Skeletal muscle satellite cell (primary cell): ENCODE results near the gene TUBB1.

Source experiments
- H3K27me3 ChIP-seq: 2 replicates; pipeline ENCODE4 v1.7.0; 2013; ENCODE audit warnings: low read length; ENCODE audit not compliant: control insufficient read depth, insufficient read depth
- H3K36me3 ChIP-seq: 2 replicates; pipeline ENCODE4 v1.7.0; 2013; ENCODE audit warnings: mild to moderate bottlenecking, control low read depth, low read length; ENCODE audit not compliant: insufficient read depth
- H3K4me1 ChIP-seq: 2 replicates; pipeline ENCODE4 v1.7.0; 2013; ENCODE audit warnings: low read length; ENCODE audit not compliant: control insufficient read depth, insufficient read depth
- H3K4me2 ChIP-seq: 2 replicates; pipeline ENCODE4 v1.7.0; 2013; ENCODE audit warnings: mild to moderate bottlenecking, low read length
- H3K4me3 ChIP-seq: 2 replicates; pipeline ENCODE4 v1.7.0; 2013; ENCODE audit warnings: low read length
- H3K9ac ChIP-seq: 2 replicates; pipeline ENCODE4 v1.7.0; 2013; ENCODE audit warnings: mild to moderate bottlenecking, low read depth, low read length, moderate library complexity
- H3K9me3 ChIP-seq: replicated peaks from 2 replicates; pipeline ENCODE4 v1.7.0; 2013; ENCODE audit warnings: mild to moderate bottlenecking, control low read depth, low read length

Gene TUBB1

GRCh38 chr20:59001068-59001448 is 18.2 kb upstream of the TUBB1 start:
- Histone ChIP-seq H3K27me3 (no peaks in the 10 kb centered on the region), H3K4me3 (no peak overlapping the region), H3K36me3 (peaks cover 43% of the 10 kb centered on the region), H3K9ac (no peak overlapping the region), H3K9me3 (no peaks in the 10 kb centered on the region), H3K4me1 (peaks cover 23% of the 10 kb centered on the region), H3K4me2 (no peak overlapping the region)

DNA sequence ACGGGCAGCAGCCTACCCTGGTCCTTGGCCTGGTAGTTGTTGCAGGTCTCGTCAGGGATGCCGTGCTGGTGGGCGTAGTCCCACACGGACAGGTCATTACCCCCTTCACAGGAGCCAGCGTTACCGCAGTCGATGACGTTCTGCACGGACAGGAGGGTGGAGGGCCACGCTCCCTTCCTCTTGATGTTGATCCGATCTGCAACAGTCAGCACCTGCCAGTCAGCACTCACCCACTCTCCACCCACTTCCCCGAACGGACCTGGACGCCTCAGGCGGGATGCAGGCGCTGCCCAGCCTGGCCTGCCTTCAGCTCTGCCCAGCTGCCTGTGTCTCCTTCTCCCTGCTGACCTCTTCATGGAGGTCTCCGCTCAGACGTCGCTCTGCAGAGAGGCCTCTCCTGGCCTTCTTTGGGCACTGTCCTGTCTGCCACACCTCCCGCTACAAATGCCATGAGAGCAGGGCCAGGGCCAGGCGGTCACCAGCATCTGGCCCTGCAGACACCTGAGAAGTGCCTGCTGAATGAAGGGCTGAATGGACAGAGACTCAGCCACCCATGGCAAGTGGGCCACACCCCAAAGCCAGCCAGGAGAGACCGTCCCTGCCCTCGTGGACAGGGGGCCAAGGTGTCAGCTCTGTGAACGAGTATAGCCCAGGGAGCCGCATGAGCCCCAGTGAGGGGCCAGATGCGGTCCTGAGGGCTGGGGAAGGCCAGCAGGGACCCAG is 17.6 kb upstream of the TUBB1 start:
- Histone ChIP-seq H3K4me1 (peaks cover 24% of the 10 kb centered on the region), H3K4me3 (no peak overlapping the region), H3K4me2 (no peak overlapping the region), H3K27me3 (no peaks in the 10 kb centered on the region), H3K9me3 (no peaks in the 10 kb centered on the region), H3K9ac (no peak overlapping the region), H3K36me3 (peaks cover 37% of the 10 kb centered on the region)

DNA sequence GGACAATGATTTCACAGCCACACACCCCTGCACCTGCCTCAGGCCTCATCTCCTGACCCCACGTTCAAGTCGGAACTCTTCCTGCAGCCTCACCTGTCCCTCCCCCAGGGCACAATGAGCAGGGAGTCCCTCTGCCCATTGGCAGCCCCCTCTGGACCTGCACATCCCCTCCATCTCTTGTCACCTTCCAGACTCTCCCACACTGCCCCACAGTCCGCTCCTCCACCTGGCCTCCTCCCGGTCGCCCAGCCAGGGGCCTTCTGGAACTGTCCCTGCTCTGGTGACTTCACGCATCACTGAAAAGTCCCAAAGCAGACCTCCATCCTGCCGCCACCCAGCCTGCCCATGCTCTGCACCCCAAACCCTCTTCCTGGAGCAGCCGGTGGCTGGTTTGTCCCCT is 16.8 kb upstream of the TUBB1 start:
- no peak overlapping the region for H3K4me3 ChIP-seq
- no peaks in the 10 kb centered on the region for H3K9me3 ChIP-seq
- H3K9ac ChIP-seq = no peak overlapping the region
- peaks cover 30% of the 10 kb centered on the region for H3K36me3 ChIP-seq
- H3K4me1 ChIP-seq = peaks cover 26% of the 10 kb centered on the region
- no peak overlapping the region for H3K4me2 ChIP-seq
- no peaks in the 10 kb centered on the region for H3K27me3 ChIP-seq

GRCh38 chr20:59002874-59003399 is 16.3 kb upstream of the TUBB1 start:
- H3K36me3 ChIP-seq = peaks cover 24% of the 10 kb centered on the region
- H3K4me2 ChIP-seq = peak overlapping the region; percentile 29
- H3K9ac ChIP-seq = no peak overlapping the region
- H3K4me3 ChIP-seq = no peak overlapping the region
- no peaks in the 10 kb centered on the region for H3K27me3 ChIP-seq
- H3K4me1 ChIP-seq = peaks cover 30% of the 10 kb centered on the region
- no peaks in the 10 kb centered on the region for H3K9me3 ChIP-seq

DNA sequence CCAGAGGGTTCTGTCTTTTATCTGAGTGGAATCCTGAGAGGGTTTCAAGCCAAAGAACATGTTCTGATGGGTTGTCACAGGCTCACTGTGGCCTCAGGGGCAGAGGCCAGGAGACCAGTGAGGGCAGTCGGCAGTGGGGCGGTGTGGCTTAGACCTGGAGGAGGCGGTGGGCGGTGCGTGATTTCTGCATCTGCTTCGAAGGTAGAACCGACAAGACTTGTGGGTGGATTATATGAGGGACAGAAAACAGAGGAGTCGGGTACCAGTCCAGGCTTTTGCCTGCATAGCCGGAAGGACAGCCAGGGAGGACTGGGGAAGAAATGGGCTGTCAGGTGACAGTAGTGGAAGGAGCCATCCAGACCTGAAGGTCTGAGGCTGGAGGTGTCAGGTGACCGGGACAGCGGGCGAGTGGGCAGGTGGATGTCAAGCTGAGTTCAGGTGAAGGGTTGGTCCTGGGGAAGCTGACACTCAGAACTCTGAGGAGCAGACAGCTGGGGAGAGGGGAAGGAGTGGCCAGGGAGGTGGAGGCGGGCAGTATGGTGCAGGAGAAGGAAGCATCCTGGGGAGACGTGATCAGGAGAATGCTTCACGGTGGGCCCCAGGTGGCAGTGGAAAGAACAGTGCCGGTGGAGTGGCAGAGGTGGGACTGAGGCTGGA is 15.3 kb upstream of the TUBB1 start:
- Histone ChIP-seq H3K4me3 (no peak overlapping the region), H3K4me1 (peaks cover 30% of the 10 kb centered on the region), H3K36me3 (peaks cover 20% of the 10 kb centered on the region), H3K27me3 (no peaks in the 10 kb centered on the region), H3K9me3 (no peaks in the 10 kb centered on the region), H3K4me2 (no peak overlapping the region), H3K9ac (no peak overlapping the region)

DNA sequence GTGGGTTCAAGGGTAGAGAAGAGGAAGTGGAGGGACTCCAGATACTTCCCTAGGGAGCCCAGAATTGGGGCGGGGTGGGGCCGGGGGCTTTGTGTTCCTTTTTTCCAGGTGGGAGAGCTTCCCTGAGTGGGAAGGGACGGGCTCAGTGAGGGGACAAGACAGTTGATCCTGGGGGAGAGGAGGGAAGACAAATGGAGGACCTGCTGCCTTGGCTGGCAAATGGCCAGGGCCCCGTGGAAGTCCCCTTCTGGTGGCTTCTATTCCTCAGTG is 14.8 kb upstream of the TUBB1 start:
- no peak overlapping the region for H3K4me3 ChIP-seq
- H3K4me2 ChIP-seq = peak overlapping the region; percentile 100
- H3K36me3 ChIP-seq = peaks cover 20% of the 10 kb centered on the region
- H3K9ac ChIP-seq = no peak overlapping the region
- no peaks in the 10 kb centered on the region for H3K9me3 ChIP-seq
- H3K27me3 ChIP-seq = no peaks in the 10 kb centered on the region
- peaks cover 30% of the 10 kb centered on the region for H3K4me1 ChIP-seq

DNA sequence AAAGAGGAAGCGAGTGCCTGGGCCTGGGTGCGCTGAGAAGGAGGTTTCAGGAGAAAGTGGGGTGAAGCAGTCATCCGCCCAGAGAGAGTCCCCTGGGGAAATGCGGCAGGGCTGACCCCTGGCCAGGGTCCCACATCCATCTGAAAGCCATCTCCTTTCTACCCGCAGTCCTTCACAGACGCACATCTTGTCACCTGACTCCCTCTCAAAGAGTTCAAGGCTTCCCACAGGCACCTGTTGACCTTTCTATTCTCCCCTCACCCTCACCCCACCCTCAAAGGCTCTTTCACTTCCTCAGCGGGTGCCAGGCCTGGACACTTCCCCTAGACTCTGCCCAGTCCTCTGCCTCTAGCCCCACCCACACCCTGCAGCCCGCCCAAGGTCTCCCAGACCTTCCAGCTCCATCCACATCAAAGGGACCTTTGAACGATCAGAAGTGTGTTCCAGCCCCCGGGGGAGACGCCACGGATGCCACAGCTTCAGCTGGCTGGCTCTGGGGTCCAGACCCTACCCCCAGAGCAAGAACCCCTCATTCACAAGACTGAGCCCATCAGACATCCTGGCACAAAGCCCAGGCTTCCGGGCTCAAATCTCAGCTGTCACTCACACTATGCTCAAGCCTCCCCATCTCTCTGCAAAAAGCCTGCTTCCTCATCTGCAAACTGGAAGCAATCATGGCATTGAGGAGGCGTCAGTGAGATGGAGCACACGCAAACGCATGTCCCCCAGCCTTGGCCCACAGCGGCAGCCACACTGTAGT is 14.3 kb upstream of the TUBB1 start:
- H3K9me3 ChIP-seq = no peaks in the 10 kb centered on the region
- peaks cover 20% of the 10 kb centered on the region for H3K36me3 ChIP-seq
- no peaks in the 10 kb centered on the region for H3K27me3 ChIP-seq
- peaks cover 30% of the 10 kb centered on the region for H3K4me1 ChIP-seq
- H3K4me2 ChIP-seq = peak overlapping the region; percentile 100
- H3K4me3 ChIP-seq = peak overlapping the region; percentile 90
- peak overlapping the region; percentile 95 for H3K9ac ChIP-seq

GRCh38 chr20:59005523-59006166 is 13.6 kb upstream of the TUBB1 start:
- peaks cover 20% of the 10 kb centered on the region for H3K36me3 ChIP-seq
- no peaks in the 10 kb centered on the region for H3K27me3 ChIP-seq
- H3K4me3 ChIP-seq = peak overlapping the region; percentile 90
- H3K9ac ChIP-seq = peak overlapping the region; percentile 95
- no peaks in the 10 kb centered on the region for H3K9me3 ChIP-seq
- H3K4me2 ChIP-seq = peak overlapping the region; percentile 100
- H3K4me1 ChIP-seq = peaks cover 34% of the 10 kb centered on the region

- peaks cover 41% of the 10 kb centered on the region for H3K4me1 ChIP-seq
- peaks cover 17% of the 10 kb centered on the region for H3K36me3 ChIP-seq
- peak overlapping the region; percentile 100 for H3K4me2 ChIP-seq
- peak overlapping the region; percentile 90 for H3K4me3 ChIP-seq
- peak overlapping the region; percentile 95 for H3K9ac ChIP-seq
- no peaks in the 10 kb centered on the region for H3K9me3 ChIP-seq
- no peaks in the 10 kb centered on the region for H3K27me3 ChIP-seq
These were observed 12.9 kb upstream of the TUBB1 start for GRCh38 chr20:59006167-59006863.

DNA sequence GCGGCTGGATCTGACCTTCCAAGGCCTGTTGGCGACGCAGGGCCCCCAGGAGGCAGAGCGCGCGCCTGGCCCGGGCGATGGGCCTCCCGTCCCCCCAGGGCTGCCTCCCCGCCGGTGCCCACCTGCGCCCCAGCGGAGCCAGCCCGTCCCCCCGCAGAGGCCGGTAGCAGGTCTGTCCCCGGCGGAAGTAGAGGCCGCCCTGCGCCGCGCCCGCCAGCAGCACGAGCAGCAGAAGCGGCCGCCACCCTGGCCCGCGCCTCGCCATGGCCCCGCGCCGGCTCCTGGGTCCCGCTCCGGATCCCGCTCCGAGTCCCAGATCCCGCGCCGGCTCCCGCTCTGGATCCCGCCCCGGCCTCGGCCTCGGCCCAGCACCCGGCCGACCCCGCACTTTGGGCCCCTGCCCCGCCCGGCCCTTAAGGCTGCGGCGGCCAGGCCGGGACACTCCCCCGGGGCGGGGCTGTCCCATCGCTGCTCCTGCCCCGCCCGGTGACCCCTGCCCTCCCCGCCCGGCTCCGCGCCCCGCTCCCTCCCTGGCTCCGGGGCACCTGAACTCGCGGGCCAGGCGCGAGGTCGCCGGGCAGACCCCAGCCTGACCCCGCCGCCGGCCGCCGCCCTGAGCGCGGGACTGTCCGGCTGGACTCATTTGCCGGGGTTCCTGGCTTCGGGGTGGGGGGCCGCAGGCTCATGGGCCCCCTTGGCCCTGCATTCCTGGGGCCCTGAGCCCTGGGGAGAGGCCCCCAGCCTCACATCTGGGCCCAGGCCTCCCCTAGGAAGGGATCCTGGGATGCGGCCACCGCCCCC is 12.2 kb upstream of the TUBB1 start, which contains the start of gene CTSZ:
TSS of gene CTSZ (minus strand) at position 391 of the 801 bp plus-strand sequence. CDS start at position 265, 126 bp downstream.
- H3K27me3 ChIP-seq = no peaks in the 10 kb centered on the region
- H3K36me3 ChIP-seq = peaks cover 12% of the 10 kb centered on the region
- H3K4me1 ChIP-seq = peaks cover 45% of the 10 kb centered on the region
- H3K9me3 ChIP-seq = no peaks in the 10 kb centered on the region
- H3K4me2 ChIP-seq = peak within 1 kb of the TSS; percentile 100
- peak within 1 kb of the TSS; percentile 90 for H3K4me3 ChIP-seq
- peak within 1 kb of the TSS; percentile 95 for H3K9ac ChIP-seq
